Parathyroid adenoma (tissue), 2 donors: ENCODE results near the gene IQSEC3.
A peak's percentile ranks its signal among the peaks of the same experiment; 100 is the strongest.

Experiments used
- H2AFZ ChIP-seq: fragments of 300-600 bp; sonication (generic); one replicate; pipeline ENCODE4 v1.7.0; 2017; ENCODE audit warnings: antibody characterized with exemption, mild to moderate bottlenecking
- H3K27ac ChIP-seq: fragments of 300-600 bp; sonication (generic); one replicate; pipeline ENCODE4 v1.7.0; 2017
- H3K27me3 ChIP-seq: fragments of 300-600 bp; sonication (generic); one replicate; pipeline ENCODE4 v1.7.0; 2017; ENCODE audit warnings: low read length; ENCODE audit not compliant: control insufficient read depth, insufficient read depth
- H3K36me3 ChIP-seq: fragments of 300-600 bp; sonication (generic); one replicate; pipeline ENCODE4 v1.7.0; 2017; ENCODE audit warnings: low read length; ENCODE audit not compliant: control insufficient read depth, insufficient read depth
- H3K4me1 ChIP-seq: fragments of 300-600 bp; sonication (generic); one replicate; pipeline ENCODE4 v1.7.0; 2017; ENCODE audit warnings: control low read depth
- H3K4me2 ChIP-seq: fragments of 300-600 bp; sonication (generic); one replicate; pipeline ENCODE4 v1.7.0; 2017; ENCODE audit warnings: low read length
- H3K4me3 ChIP-seq: fragments of 300-600 bp; sonication (generic); one replicate; pipeline ENCODE4 v1.7.0; 2017; ENCODE audit warnings: low read depth, low read length
- H3K79me2 ChIP-seq: fragments of 300-600 bp; sonication (generic); one replicate; pipeline ENCODE4 v1.7.0; 2017; ENCODE audit warnings: control low read depth
- H3K9ac ChIP-seq: fragments of 300-600 bp; sonication (generic); one replicate; pipeline ENCODE4 v1.7.0; 2017; ENCODE audit warnings: mild to moderate bottlenecking
- H3K9me3 ChIP-seq: fragments of 300-600 bp; sonication (generic); one replicate; pipeline ENCODE4 v1.7.0; 2017; ENCODE audit warnings: low read length; ENCODE audit not compliant: control insufficient read depth
- CTCF ChIP-seq: fragments of 300-600 bp; sonication (generic); IDR thresholded peaks from one replicate; pipeline ENCODE4 v1.7.0; 2017; ENCODE audit warnings: antibody characterized with exemption, mild to moderate bottlenecking
- donor health status: primary hyperparathyroidism.

IQSEC3 gene

GRCh38 chr12:197911-198695 is 131.5 kb downstream of the IQSEC3 start:
- Histone ChIP-seq H3K9me3 (no peaks in the 10 kb centered on the region), H3K4me2 (no peak overlapping the region), H3K79me2 (no peaks in the 10 kb centered on the region), H3K27ac (no peak overlapping the region), H3K4me1 (peaks cover 14% of the 10 kb centered on the region), H3K4me3 (no peak overlapping the region), H3K36me3 (no peaks in the 10 kb centered on the region), H2AFZ (no peak overlapping the region), H3K9ac (no peak overlapping the region), H3K27me3 (no peaks in the 10 kb centered on the region)
- no peak for TF ChIP-seq CTCF

- no peak overlapping the region for H2AFZ ChIP-seq
- H3K4me3 ChIP-seq = no peak overlapping the region
- no peak overlapping the region for H3K27ac ChIP-seq
- H3K36me3 ChIP-seq = no peaks in the 10 kb centered on the region
- no peaks in the 10 kb centered on the region for H3K27me3 ChIP-seq
- no peaks in the 10 kb centered on the region for H3K9me3 ChIP-seq
- no peaks in the 10 kb centered on the region for H3K79me2 ChIP-seq
- no peak overlapping the region for H3K9ac ChIP-seq
- no peak overlapping the region for H3K4me2 ChIP-seq
- no peak for TF ChIP-seq CTCF
- peaks cover 14% of the 10 kb centered on the region for H3K4me1 ChIP-seq
These were observed 132.1 kb downstream of the IQSEC3 start for GRCh38 chr12:198705-199104.

- H2AFZ ChIP-seq = no peak overlapping the region
- no peak overlapping the region for H3K27ac ChIP-seq
- H3K9ac ChIP-seq = no peak overlapping the region
- no peaks in the 10 kb centered on the region for H3K79me2 ChIP-seq
- H3K4me3 ChIP-seq = no peak overlapping the region
- peaks cover 21% of the 10 kb centered on the region for H3K4me1 ChIP-seq
- no peaks in the 10 kb centered on the region for H3K36me3 ChIP-seq
- H3K4me2 ChIP-seq = no peak overlapping the region
- no peak for TF ChIP-seq CTCF
- no peaks in the 10 kb centered on the region for H3K9me3 ChIP-seq
- no peaks in the 10 kb centered on the region for H3K27me3 ChIP-seq
These were observed 134.8 kb downstream of the IQSEC3 start for GRCh38 chr12:201361-201760.

- TF ChIP-seq CTCF = no peak
- no peaks in the 10 kb centered on the region for H3K9me3 ChIP-seq
- H3K27me3 ChIP-seq = no peaks in the 10 kb centered on the region
- peak overlapping the region; percentile 63 for H3K27ac ChIP-seq
- H3K9ac ChIP-seq = no peak overlapping the region
- H3K36me3 ChIP-seq = no peaks in the 10 kb centered on the region
- H3K4me1 ChIP-seq = peaks cover 21% of the 10 kb centered on the region
- H3K4me3 ChIP-seq = no peak overlapping the region
- H3K79me2 ChIP-seq = no peaks in the 10 kb centered on the region
- peak overlapping the region; percentile 71 for H2AFZ ChIP-seq
- H3K4me2 ChIP-seq = no peak overlapping the region
These were observed 135.6 kb downstream of the IQSEC3 start for GRCh38 chr12:202081-202731.
